Stomach (tissue), 9 donors: ENCODE data around the gene HEPACAM2. TPM values are rescaled to one million over a fixed set of nuclear protein-coding genes. Genes with fewer than 3 reads are reported as not detected.

ENCODE experiments used
- DNase-seq, 2 donors: peaks; one replicate each; pipeline versions ENCODE4 v3.0.0 to v3.0.0-alpha.2; 2013 to 2019
- H3K27ac ChIP-seq, 5 donors: fragments of 200-600 bp in 4 of 5; sonication (generic) in 4 of 5; one replicate each; pipeline ENCODE4 v1.5.1; 2013 to 2019; ENCODE audit warnings: mild to moderate bottlenecking in 1 of 5, moderate library complexity in 1 of 5
- H3K27me3 ChIP-seq, 3 donors: fragments of 200-600 bp; sonication (generic); one replicate each; pipeline ENCODE4 v1.5.1; 2017 to 2019; ENCODE audit warnings: mixed run types in 1 of 3
- H3K36me3 ChIP-seq, 4 donors: fragments of 200-600 bp; sonication (generic); 1 replicate in 3 of 4; 2 replicates in 1 of 4; pipeline ENCODE4 v1.5.1; 2016 to 2019
- H3K4me1 ChIP-seq, 4 donors: fragments of 200-600 bp; sonication (generic); one replicate each; pipeline ENCODE4 v1.5.1; 2016 to 2019
- H3K4me3 ChIP-seq, 4 donors: fragments of 200-600 bp; sonication (generic) in 3 of 4; one replicate each; pipeline ENCODE4 v1.5.1; 2016 to 2019; ENCODE audit warnings: mild to moderate bottlenecking in 1 of 4
- H3K9me3 ChIP-seq, 4 donors: fragments of 200-600 bp; sonication (generic); one replicate each; pipeline ENCODE4 v1.5.1; 2016 to 2019
- EP300 ChIP-seq: sonication (generic); formaldehyde crosslinking; IDR thresholded peaks from one replicate; pipeline ENCODE4 v1.6.1; 2017; ENCODE audit warnings: antibody characterized with exemption
- POLR2A ChIP-seq, 4 donors: fragments of 450-650 bp; IDR thresholded peaks; one replicate each; pipeline ENCODE4 v1.6.1; 2016; ENCODE audit warnings: antibody characterized with exemption in 4 of 4, control low read depth in 2 of 4, mild to moderate bottlenecking in 1 of 4, moderate library complexity in 1 of 4
- POLR2AphosphoS5 ChIP-seq, 3 donors: sonication (generic); formaldehyde crosslinking; IDR thresholded peaks; one replicate each; pipeline ENCODE4 v1.6.1; 2016; ENCODE audit warnings: antibody characterized with exemption in 3 of 3
- WGBS, 5 donors: extraction: QIAGEN DNeasy Blood & Tissue Kit in 3 of 5; methylation state at CpG; one replicate each; pipeline versions ENCODE4 v1.1.5 to v1.1.7; 2013 to 2018; 5-methylcytosine and 5-hydroxymethylcytosine counted together
- intact Hi-C: fragments of 100-400 bp; cut with DNase I; formaldehyde crosslinking; loops from one replicate; pipeline ENCODE4 v1.15.1; 2023; ENCODE audit warnings: low total_unique reads
- polyA plus RNA-seq, 3 donors: library from polyadenylated mRNA; stranded (reverse); fragments of 200-250 nt; gene quantifications; one replicate each; pipeline ENCODE4 v1.2.3, GENCODE V29; 2013
- total RNA-seq, 5 donors: library from RNA; depleted of rRNA; stranded (reverse); fragments of >200 nt; gene quantifications; one replicate each; pipeline versions ENCODE4 v1.1.0 to v1.2.3, GENCODE V29; 2014 to 2016
- TF ChIP-seq, protein P1 (sequence below), 7 experiments: fragments of 450-650 bp in 4 of 7; fragments of 200-600 bp in 3 of 7; sonication (generic) in 3 of 7; IDR thresholded peaks; one replicate each; pipeline ENCODE4 v1.5.1; 2016 to 2019; ENCODE audit warnings: antibody characterized with exemption in 7 of 7, control low read depth in 2 of 7, mild to moderate bottlenecking in 1 of 7
- donor health status: healthy with polysubstance abuse.
- donor health status: Bipolar disorder and iron deficiency.
- donor health status: healthy.

Gene HEPACAM2
- total and polyA plus RNA-seq, 8 donors = 0.83 to 6.4 (median 2.3) TPM; not detected in 1

DNA sequence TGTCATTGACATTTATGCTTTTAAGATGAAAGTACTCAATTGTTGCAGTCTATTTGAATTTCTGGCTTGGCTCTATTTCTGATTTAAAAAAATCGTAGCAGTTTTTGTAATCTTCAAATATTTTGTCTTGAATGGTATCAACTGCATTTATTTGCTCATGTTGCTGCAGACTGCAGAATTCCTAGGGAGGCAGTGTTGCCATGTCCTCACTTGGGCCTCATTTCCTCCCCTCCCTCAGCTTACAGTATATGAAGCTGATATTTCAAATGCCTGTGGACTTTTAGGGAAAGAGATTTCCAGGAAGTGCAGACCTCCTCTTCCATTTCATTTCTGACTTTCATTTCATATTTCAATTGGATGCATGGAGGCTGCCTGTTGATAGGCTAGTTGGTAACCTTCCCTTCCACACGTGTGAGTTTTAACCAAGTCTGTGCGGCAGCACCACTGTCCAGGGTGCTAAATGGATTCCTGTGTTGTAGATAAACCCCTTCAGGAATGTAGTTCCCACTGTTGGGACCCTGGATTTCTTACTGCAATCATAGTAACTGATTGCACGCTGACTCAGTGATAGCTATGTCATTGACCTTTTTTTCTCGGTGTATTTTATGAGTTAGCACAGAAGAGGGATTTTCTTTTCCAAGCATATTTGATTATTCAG lies 23.4 kb upstream of the HEPACAM2 start:
- intact Hi-C loops = no loop called here
- Histone ChIP-seq H3K4me3 (no peak overlapping the region), H3K27ac (no peak overlapping the region), H3K27me3 (no peaks in the 10 kb centered on the region), H3K4me1 (peaks cover 0 to 10% (median 4%) of the 10 kb centered on the region in 4 donors), H3K36me3 (peaks cover 0 to 9% (median 7%) of the 10 kb centered on the region in 4 donors), H3K9me3 (no peaks in the 10 kb centered on the region)
- TF ChIP-seq POLR2A (IDR thresholded peaks at IDR 0.05) (no peak), EP300 (no peak), POLR2AphosphoS5 (IDR thresholded peaks at IDR 0.05) (no peak)
- TF ChIP-seq, protein P1, sequence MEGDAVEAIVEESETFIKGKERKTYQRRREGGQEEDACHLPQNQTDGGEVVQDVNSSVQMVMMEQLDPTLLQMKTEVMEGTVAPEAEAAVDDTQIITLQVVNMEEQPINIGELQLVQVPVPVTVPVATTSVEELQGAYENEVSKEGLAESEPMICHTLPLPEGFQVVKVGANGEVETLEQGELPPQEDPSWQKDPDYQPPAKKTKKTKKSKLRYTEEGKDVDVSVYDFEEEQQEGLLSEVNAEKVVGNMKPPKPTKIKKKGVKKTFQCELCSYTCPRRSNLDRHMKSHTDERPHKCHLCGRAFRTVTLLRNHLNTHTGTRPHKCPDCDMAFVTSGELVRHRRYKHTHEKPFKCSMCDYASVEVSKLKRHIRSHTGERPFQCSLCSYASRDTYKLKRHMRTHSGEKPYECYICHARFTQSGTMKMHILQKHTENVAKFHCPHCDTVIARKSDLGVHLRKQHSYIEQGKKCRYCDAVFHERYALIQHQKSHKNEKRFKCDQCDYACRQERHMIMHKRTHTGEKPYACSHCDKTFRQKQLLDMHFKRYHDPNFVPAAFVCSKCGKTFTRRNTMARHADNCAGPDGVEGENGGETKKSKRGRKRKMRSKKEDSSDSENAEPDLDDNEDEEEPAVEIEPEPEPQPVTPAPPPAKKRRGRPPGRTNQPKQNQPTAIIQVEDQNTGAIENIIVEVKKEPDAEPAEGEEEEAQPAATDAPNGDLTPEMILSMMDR (IDR thresholded peaks at IDR 0.05) = no peak
- WGBS, 5 donors = 49 to 63% (median 57%) methylated on average over 5 of the region's 5 CpGs
- peak in 1 of 2 donors; percentile 16 for DNase-seq

DNA sequence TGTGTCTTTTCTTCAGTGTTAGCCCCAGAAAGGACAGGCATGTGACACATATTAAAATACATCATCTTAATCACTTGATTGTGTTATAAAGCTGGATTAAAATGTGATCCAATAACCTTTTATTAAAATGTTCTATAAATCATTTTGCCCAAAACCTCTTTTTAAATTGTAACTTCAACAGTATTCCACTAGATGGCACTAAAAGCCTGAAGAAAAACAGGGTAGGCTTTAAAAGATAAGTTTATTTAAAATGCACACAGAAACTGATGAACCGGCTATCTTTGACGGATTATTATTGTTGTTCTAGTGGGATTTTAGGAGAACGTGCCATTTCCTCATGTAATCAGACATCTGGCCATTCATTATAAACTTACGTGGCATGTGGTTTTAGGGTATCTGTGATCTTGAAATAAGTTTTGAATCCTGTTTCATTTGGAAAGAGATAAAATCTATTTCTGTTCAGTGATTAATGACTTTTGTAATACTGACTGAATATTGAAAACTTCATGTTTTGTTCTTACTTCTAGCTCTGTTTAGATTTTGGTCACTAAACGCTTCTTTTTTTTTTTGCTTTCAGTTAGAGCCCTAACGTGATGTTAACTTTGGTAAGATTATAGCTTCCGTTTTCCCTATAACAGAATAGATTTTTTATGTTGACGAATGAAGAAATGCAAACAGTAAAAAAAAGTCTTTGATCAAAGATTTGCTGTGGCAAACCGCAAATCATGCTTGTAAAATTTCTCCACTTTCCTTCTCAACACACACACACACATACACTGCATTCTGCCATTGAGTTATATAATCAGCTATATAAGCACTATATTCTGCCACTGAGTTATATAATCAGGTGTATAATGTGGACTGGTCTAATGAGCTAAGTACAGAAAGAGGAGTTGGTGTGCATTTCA lies 19.5 kb upstream of the HEPACAM2 start:
- peaks cover 0 to 10% (median 4%) of the 10 kb centered on the region in 4 donors for H3K4me1 ChIP-seq
- WGBS, 5 donors = 15 to 30% (median 20%) methylated on average over 9 of the region's 9 CpGs
- peak in 1 of 2 donors; percentile 43 for DNase-seq
- peaks cover 0 to 11% (median 7%) of the 10 kb centered on the region in 4 donors for H3K36me3 ChIP-seq
- no peak overlapping the region for H3K27ac ChIP-seq
- peak overlapping the region in 2 of 4 donors; percentile 17 to 26 for H3K4me3 ChIP-seq
- no peaks in the 10 kb centered on the region for H3K27me3 ChIP-seq
- no peaks in the 10 kb centered on the region for H3K9me3 ChIP-seq
- intact Hi-C loops = no loop called here
- TF ChIP-seq POLR2A (IDR thresholded peaks at IDR 0.05) (no peak), POLR2AphosphoS5 (IDR thresholded peaks at IDR 0.05) (no peak), EP300 (no peak)
- TF ChIP-seq, protein P1 (IDR thresholded peaks at IDR 0.05) = peak in 4 of 7 experiments; percentile 37 to 62 (median 52)

DNA sequence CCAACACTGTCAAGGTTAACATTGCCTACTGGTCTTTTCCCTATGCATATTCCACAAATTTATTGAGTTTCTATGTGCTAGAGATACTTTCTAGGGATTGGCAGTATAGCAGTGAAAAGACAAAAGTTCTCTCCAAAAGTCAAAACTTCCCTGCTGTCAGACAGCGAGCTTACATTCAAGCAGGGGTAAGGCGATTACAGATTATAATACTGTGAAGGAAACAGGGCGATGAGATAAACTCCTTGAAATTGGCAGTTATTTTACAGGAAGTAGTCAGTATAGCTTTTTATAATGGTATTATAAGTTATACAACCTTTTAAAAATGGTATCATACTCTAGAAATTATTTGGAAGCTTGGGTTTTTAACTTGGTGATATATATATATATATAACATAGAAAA lies 15.8 kb upstream of the HEPACAM2 start:
- no peak overlapping the region for H3K27ac ChIP-seq
- no peaks in the 10 kb centered on the region for H3K27me3 ChIP-seq
- intact Hi-C loops = no loop called here
- peaks cover 0 to 10% (median 4%) of the 10 kb centered on the region in 4 donors for H3K4me1 ChIP-seq
- H3K36me3 ChIP-seq = peaks cover 0 to 16% (median 10%) of the 10 kb centered on the region in 4 donors
- no peaks in the 10 kb centered on the region for H3K9me3 ChIP-seq
- 84 to 96% (median 93%) methylated on average over 3 of the region's 3 CpGs for WGBS, 5 donors
- DNase-seq = no peak
- TF ChIP-seq POLR2AphosphoS5 (IDR thresholded peaks at IDR 0.05) = no peak
- TF ChIP-seq, protein P1 (IDR thresholded peaks at IDR 0.05) = no peak
- TF ChIP-seq POLR2A (IDR thresholded peaks at IDR 0.05) = no peak
- no peak for TF ChIP-seq EP300
- no peak overlapping the region for H3K4me3 ChIP-seq

DNA sequence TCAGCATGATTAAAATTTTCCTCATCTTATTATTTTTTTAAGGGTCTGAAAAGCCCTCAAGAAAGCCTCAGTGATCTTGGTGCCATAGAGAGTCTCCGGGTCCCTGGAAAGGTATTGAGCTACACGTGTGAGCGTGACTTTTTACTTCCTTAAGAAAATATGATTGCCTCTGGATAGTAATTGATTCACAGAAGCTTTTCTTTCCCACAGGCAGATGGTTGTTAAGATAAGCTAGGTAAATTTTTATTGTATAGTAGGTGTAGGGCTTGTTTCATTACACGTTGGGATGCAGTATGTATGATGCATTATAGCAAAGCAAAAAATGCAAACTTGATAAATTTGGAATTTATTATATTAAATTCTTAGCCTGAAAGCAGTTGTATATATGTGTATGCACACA lies 13.6 kb upstream of the HEPACAM2 start:
- no peak for DNase-seq
- no peak overlapping the region for H3K27ac ChIP-seq
- TF ChIP-seq, protein P1 (IDR thresholded peaks at IDR 0.05) = no peak
- no peak for TF ChIP-seq EP300
- TF ChIP-seq POLR2AphosphoS5 (IDR thresholded peaks at IDR 0.05) = no peak
- no peak for TF ChIP-seq POLR2A (IDR thresholded peaks at IDR 0.05)
- peaks cover 0 to 16% (median 10%) of the 10 kb centered on the region in 4 donors for H3K36me3 ChIP-seq
- intact Hi-C loops = no loop called here
- H3K27me3 ChIP-seq = no peaks in the 10 kb centered on the region
- H3K9me3 ChIP-seq = no peaks in the 10 kb centered on the region
- WGBS, 5 donors = 68 to 73% (median 71%) methylated on average over 4 of the region's 4 CpGs
- peaks cover 0 to 4% (median 0%) of the 10 kb centered on the region in 4 donors for H3K4me1 ChIP-seq
- no peak overlapping the region for H3K4me3 ChIP-seq
